Measurements from ENCODE around the gene BRCA2. TPM values are rescaled to one million over a fixed set of nuclear protein-coding genes. Genes with fewer than 3 reads are reported as not detected.

BRCA2 gene
- total RNA-seq, 1 donor from 2014 or later = 2.4 TPM

DNA sequence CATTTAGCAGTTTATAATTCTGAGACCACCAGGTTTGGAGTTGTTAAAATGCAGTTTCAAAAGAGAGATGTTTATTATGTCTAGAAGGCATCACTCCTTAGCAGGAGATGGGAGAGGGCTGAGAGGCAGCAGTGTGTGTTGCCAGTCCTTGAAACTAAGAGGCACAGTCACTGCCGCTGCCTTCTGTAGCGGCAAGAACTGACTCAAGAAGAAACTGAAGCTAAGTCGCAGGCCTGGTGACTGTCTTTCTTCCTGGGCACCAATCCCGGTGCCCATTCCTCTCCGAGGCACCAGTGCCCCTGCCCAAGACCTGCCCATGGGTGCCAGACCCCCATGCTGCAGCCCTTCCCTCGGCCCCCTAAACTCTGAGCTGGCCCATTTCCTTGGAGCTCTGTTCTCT lies 92.5 kb downstream of the BRCA2 start:
- Histone ChIP-seq H3K4me1 (peaks cover 9% of the 10 kb centered on the region), H3K9me3 (no peaks in the 10 kb centered on the region), H3K27me3 (ENCODE audit: low read depth) (no peaks in the 10 kb centered on the region), H3K4me3 (no peak overlapping the region), H3K27ac (no peak overlapping the region), H3K36me3 (peaks cover 44% of the 10 kb centered on the region)
- DNase-seq (no peak), ATAC-seq (no peak)
- TF ChIP-seq, protein P1, sequence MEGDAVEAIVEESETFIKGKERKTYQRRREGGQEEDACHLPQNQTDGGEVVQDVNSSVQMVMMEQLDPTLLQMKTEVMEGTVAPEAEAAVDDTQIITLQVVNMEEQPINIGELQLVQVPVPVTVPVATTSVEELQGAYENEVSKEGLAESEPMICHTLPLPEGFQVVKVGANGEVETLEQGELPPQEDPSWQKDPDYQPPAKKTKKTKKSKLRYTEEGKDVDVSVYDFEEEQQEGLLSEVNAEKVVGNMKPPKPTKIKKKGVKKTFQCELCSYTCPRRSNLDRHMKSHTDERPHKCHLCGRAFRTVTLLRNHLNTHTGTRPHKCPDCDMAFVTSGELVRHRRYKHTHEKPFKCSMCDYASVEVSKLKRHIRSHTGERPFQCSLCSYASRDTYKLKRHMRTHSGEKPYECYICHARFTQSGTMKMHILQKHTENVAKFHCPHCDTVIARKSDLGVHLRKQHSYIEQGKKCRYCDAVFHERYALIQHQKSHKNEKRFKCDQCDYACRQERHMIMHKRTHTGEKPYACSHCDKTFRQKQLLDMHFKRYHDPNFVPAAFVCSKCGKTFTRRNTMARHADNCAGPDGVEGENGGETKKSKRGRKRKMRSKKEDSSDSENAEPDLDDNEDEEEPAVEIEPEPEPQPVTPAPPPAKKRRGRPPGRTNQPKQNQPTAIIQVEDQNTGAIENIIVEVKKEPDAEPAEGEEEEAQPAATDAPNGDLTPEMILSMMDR (IDR thresholded peaks at IDR 0.05) = no peak
- intact Hi-C loops (cut with DNase I) = no loop called here

DNA sequence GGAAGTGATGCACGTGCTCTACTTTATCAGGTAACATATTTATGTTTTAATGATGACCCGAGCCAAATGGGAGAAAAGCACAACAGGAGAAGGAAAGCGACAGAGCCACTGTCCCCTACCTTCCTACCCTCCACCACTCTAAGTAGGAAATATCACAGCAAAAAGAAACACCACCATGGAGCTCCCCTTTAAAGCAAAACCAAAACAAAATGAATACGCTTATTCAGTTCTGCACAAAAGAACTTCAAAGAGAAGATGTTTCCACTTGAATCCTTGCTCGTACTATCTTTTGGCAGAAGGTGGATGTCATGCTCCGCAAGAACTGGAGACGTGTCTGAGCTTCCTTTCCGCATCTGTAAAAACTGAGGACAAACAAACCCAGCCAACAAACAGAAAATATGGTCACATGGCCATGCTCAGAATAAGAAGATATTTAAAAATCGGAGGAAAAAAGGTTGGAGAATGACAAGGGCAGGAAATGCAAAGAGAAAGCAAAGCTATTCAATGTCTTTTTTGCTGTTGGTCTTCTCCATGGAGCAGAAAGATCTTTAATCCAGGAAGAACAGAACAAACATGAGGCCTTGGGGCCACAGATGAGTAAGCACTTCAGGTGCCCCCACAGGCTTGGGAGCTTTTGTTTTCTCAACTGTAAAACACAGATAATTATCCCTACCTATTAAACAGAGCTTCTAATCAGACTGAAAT lies 93.1 kb downstream of the BRCA2 start:
- intact Hi-C loops (cut with DNase I) = no loop called here
- ATAC-seq (peak in 1 of 2 donors; percentile 16), DNase-seq (no peak)
- TF ChIP-seq, protein P1 (IDR thresholded peaks at IDR 0.05) = no peak
- Histone ChIP-seq H3K4me1 (peaks cover 9% of the 10 kb centered on the region), H3K27ac (no peak overlapping the region), H3K9me3 (no peaks in the 10 kb centered on the region), H3K36me3 (peaks cover 39% of the 10 kb centered on the region), H3K4me3 (no peak overlapping the region), H3K27me3 (ENCODE audit: low read depth) (no peaks in the 10 kb centered on the region)

DNA sequence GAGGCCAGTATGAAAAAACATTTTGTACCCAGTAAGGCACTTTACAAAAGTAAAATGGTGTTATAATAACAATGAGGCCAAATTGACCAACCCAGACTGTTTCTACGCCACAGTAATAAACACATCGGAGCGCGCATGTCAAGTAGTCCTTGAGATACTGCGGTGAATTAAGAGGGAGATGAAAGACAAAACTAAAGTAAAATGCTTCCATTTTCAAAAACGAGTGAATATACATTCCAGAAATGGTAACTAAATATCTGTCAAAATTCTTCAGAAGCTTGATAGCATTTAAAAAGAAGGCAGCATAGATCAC lies 93.6 kb downstream of the BRCA2 start:
- Histone ChIP-seq H3K27me3 (ENCODE audit: low read depth) (no peaks in the 10 kb centered on the region), H3K36me3 (peaks cover 33% of the 10 kb centered on the region), H3K4me3 (no peak overlapping the region), H3K27ac (no peak overlapping the region), H3K4me1 (peaks cover 9% of the 10 kb centered on the region), H3K9me3 (no peaks in the 10 kb centered on the region)
- ATAC-seq (peak; percentile 66 to 73), DNase-seq (no peak)
- TF ChIP-seq, protein P1 (IDR thresholded peaks at IDR 0.05) = no peak
- intact Hi-C loops (cut with DNase I) = no loop called here

DNA sequence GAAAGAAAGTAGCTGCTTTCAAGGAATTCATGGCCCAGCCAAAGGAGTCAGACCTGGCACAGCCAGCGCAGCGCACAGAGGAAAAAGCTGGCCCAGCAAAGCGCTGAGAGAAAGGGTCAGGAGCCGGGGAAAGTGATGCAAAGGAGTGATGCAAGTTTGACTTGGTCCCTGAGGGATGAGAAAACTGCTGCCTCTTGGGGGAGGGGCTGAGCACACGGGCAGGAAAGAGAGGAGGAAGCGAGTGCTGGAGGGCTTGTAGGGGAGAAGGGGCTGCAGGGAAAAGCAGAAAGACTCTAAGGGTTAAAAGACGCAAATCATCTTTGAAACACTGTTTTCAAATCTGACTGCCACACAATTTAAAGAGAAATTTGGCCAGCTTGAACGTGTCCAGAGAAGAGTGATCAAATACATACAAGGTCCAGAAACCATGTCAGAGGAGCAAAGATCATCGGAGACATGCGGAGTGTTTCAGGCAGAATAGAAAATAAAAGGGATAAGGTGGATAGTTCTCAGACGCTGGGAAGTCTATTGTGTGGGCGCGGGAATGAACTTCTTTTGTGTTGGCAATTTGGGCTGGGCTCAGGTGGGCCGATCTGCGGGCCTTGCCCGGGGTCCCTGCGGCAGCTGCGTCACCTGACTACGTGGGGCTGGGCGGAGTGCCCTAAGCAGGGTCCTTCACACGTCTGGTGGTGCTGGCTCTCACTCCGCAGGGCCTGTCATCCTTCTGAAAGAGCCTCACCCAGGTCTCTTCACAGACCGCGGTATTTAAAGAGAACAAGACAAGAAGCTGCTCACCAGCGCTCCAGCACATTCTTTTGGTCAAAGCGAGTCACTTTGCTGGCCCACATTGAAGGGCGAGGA lies 94.5 kb downstream of the BRCA2 start:
- Histone ChIP-seq H3K27me3 (ENCODE audit: low read depth) (no peaks in the 10 kb centered on the region), H3K4me3 (no peak overlapping the region), H3K36me3 (peaks cover 27% of the 10 kb centered on the region), H3K9me3 (no peaks in the 10 kb centered on the region), H3K27ac (no peak overlapping the region), H3K4me1 (peaks cover 9% of the 10 kb centered on the region)
- DNase-seq (no peak), ATAC-seq (peak; percentile 55 to 66)
- intact Hi-C loops (cut with DNase I) = no loop called here
- TF ChIP-seq, protein P1 (IDR thresholded peaks at IDR 0.05) = no peak

DNA sequence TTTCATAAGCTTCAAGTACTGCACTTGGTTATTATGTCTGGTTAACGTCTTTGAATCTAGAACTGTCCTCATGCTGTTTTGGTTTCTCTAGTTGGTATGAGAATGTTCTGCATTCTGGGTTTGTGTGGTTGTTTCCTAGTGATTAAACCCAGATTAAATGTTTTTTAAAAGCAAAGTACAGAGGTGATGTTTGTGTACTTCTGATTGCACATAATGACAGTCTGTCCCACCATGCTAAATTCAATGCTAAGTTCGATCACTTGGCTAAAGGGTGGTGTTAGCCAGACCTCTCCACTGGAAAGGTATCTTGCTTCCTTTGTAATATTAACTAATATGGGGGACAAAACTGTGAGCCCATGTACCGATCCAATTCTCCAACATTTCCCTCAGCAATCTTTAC lies 98.0 kb downstream of the BRCA2 start:
- Histone ChIP-seq H3K4me1 (peaks cover 9% of the 10 kb centered on the region), H3K36me3 (no peaks in the 10 kb centered on the region)

More for the DNA sequence above, 98.0 kb downstream of the BRCA2 start:
- no peak overlapping the region for H3K4me3 ChIP-seq
- ATAC-seq (no peak), DNase-seq (no peak)
- intact Hi-C loops (cut with DNase I) = no loop called here
- no peak overlapping the region for H3K27ac ChIP-seq
- TF ChIP-seq, protein P1 (IDR thresholded peaks at IDR 0.05) = no peak
- no peaks in the 10 kb centered on the region for H3K9me3 ChIP-seq
- H3K27me3 ChIP-seq (ENCODE audit: low read depth) = no peaks in the 10 kb centered on the region
